Measurements from ENCODE around the gene ZNF775.

The ZNF775 gene

DNA sequence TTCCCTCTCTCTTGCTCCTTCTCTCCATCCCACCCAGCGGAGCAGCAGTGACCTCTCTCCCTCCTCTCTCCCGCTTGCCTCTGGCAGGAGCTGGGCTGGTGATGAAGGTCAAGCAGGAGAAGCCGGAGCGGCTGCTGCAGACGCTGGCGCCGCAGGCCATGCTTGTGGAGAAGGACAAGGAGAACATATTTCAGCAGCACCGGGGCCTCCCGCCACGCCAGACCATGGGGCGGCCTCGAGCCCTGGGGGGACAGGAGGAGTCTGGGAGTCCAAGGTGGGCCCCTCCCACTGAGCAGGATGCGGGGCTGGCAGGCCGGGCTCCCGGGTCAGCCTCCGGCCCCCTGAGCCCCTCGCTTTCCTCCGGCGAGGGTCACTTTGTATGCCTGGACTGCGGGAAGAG, 17.3 kb downstream of the ZNF775 start:
- H3K27ac ChIP-seq = no peak overlapping the region
- TF ChIP-seq, protein P1, sequence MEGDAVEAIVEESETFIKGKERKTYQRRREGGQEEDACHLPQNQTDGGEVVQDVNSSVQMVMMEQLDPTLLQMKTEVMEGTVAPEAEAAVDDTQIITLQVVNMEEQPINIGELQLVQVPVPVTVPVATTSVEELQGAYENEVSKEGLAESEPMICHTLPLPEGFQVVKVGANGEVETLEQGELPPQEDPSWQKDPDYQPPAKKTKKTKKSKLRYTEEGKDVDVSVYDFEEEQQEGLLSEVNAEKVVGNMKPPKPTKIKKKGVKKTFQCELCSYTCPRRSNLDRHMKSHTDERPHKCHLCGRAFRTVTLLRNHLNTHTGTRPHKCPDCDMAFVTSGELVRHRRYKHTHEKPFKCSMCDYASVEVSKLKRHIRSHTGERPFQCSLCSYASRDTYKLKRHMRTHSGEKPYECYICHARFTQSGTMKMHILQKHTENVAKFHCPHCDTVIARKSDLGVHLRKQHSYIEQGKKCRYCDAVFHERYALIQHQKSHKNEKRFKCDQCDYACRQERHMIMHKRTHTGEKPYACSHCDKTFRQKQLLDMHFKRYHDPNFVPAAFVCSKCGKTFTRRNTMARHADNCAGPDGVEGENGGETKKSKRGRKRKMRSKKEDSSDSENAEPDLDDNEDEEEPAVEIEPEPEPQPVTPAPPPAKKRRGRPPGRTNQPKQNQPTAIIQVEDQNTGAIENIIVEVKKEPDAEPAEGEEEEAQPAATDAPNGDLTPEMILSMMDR (conservative IDR thresholded peaks at IDR 0.05) = no peak

DNA sequence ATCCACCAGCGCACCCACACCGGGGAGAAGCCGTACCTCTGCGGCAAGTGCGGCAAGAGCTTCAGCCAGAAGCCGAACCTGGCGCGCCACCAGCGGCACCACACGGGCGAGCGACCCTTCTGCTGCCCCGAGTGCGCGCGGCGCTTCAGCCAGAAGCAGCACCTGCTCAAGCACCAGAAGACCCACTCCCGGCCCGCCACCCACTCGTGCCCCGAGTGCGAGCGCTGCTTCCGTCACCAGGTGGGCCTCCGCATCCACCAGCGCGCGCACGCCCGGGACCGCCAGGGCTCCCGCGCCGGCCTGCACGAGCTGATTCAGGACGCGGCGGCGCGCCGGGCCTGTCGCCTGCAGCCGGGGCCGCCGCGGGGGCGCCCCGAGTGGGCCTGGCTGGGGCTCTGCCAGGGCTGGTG, 17.7 kb downstream of the ZNF775 start:
- no peak overlapping the region for H3K27ac ChIP-seq
- TF ChIP-seq, protein P1 (conservative IDR thresholded peaks at IDR 0.05) = no peak

DNA sequence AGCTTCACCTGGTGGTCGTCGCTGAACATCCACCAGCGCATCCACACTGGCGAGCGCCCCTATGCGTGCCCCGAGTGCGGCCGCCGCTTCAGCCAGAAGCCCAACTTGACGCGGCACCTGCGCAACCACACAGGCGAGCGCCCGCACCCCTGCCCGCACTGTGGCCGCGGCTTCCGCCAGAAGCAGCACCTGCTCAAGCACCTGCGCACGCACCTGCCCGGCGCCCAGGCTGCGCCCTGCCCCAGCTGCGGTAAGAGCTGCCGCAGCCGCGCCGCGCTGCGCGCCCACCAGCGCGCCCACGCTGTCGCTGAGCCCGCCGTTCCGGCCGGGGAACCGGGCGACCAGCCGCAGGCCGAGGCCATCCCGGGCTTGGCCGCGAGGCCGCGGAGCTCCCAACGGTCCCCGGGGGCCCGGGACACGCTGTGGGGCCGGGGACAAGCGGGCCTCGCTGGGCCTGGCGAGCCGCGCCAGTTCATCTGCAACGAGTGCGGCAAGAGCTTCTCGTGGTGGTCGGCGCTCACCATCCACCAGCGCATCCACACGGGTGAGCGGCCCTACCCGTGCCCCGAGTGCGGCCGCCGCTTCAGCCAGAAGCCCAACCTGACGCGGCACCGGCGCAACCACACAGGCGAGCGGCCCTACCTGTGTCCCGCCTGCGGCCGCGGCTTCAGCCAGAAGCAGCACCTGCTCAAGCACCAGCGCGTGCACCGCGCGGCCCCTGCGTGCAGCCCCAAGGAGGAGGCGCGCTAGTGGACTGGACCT, 18.4 kb downstream of the ZNF775 start:
- TF ChIP-seq, protein P1 (conservative IDR thresholded peaks at IDR 0.05) = no peak
- no peak overlapping the region for H3K27ac ChIP-seq

DNA sequence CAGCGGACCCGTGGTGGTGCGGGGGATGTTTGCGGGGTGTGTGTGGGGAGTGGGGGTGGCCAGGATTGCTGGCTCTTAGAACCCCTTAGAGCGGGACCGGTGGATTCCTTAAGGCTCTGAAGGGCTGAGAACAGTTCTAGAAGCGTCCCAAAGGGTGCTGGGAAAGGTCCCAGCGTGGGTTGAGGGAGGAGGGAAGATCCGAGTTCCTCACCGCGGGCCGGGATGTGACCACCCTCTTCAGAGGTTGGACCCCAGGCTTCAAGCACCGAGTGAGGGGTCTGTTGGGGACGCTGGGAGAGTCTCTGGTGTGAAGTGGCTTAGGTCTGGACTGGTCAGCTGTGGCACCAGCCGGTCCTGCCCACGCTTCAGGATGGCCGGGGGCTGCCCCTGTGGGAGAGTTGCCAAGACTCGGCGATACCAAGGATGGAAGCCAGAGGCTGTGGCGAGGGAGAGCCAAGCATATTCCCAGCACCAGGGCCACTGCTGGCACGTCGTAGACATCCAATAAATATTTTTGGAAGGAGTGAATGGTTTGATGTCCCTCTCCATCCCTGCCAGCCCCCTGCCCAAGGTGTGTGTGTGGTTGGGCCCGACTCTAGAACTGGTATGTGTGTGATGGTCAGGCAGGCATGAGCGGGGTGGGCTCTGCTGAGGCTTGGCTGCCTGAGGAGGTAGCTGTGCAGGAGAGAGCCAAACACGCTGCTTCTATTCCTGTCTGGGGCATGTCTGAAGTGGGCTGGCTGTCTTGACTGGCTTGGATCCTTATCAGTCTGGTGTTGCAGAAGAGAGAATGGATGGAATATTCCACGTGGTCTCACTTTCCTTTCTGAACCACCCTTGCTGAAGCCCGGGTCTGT, 19.2 kb downstream of the ZNF775 start:
- TF ChIP-seq, protein P1 (conservative IDR thresholded peaks at IDR 0.05) = no peak
- H3K27ac ChIP-seq = no peak overlapping the region

DNA sequence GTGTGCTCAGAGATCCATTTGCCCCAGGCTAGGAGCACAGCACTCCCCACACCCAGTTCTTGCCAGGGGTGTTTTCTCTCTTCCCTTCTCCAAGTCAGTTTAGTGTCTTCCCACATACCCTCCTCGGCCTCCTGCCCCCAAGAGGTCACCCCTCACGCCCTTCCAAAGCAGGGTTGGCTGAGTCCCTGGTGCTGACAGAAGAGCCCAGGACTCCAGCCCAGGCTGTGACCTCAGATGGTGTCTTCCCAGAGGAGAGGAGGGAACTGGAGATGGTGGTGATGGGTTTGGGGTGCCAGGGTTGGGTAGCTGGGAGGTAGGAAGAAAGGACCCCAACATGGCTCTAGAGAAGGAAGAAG, 19.8 kb downstream of the ZNF775 start:
- TF ChIP-seq, protein P1 (conservative IDR thresholded peaks at IDR 0.05) = no peak
- H3K27ac ChIP-seq = no peak overlapping the region

DNA sequence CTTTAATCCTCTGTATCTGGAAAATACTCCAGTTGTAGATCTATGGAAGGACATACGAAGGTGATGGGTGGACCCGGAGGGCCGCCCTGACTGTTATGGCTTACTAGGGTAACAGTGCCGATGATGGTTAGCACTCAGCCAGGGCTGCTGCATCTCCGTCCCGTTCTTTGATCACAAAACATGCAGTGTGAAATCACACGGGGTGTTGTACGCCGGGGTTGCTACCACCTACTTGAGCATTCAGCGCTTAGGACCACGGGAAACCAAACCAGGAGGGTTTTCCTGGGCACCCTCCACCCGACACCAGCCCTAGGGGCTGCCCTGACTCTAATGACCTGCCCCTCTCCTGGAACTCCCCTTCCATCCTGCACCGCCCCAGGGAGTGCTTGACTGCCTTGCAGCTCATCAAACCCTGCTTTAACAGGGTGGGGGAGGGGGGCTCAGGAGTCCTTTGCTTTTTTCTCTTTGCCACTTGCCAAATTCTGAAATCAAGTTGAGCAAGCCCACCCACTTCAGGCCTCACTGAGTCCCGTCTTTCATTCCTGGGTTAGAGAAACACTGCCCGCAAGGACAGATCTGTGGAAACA, 20.4 kb downstream of the ZNF775 start:
- TF ChIP-seq, protein P1 (conservative IDR thresholded peaks at IDR 0.05) = no peak
- H3K27ac ChIP-seq = no peak overlapping the region

All from VCaP (cell line).